HCT116 (cell line): ENCODE measurements around the gene TNIK. TPM values are rescaled to one million over a fixed set of nuclear protein-coding genes. Genes with fewer than 3 reads are reported as not detected.

Experiments
- ATAC-seq: fragments of 200-7000 bp; cut with Tn5 transposase; 2 replicates; pipeline ENCODE4 v1.9.1; 2020; ENCODE audit warnings: mild to moderate bottlenecking, moderate library complexity
- BruUV-seq: library from RNA; stranded (reverse); fragments of 400-500 nt; replicated peaks from 2 replicates; lab custom pipeline; 2021; lab: Mats Ljungman, UMichigan
- CTCF ChIA-PET: fragments of 300-600 bp; sonication (Branson Sonifier 250); formaldehyde crosslinking; loops from one replicate; lab custom pipeline; 2021; ENCODE audit warnings: antibody characterized with exemption; lab: Charles Lee
- POLR2A ChIA-PET: fragments of 300-600, 350-600 bp; sonication (Branson Sonifier 250); formaldehyde crosslinking; loops from one replicate; lab custom pipeline; 2021; ENCODE audit warnings: antibody characterized with exemption; lab: Charles Lee
- RAD21 ChIA-PET, 2 experiments: fragments of 300-600 bp; sonication (Branson Sonifier 250); formaldehyde crosslinking; loops; one replicate each; lab custom pipeline; 2023; ENCODE audit warnings: low total read pairs in 2 of 2; ENCODE audit not compliant: uncharacterized antibody in 2 of 2, unreplicated experiment in 2 of 2, low non-redundant PET in 1 of 2; lab: Charles Lee
- DNase-seq: peaks from one replicate; pipeline ENCODE4 v3.0.0-alpha.2; 2010; ENCODE audit warnings: low read depth, low spot score
- H2AFZ ChIP-seq: fragments of 200-600 bp; shearing (Covaris generic), sonication (generic); 2 replicates; pipeline ENCODE4 v1.6.1; 2017; ENCODE audit warnings: low read depth, mixed run types, mixed read lengths, antibody characterized with exemption, low read length; ENCODE audit not compliant: poor library complexity, severe bottlenecking
- H3K27ac ChIP-seq: 2 replicates; pipeline ENCODE4 v1.5.1; 2012; ENCODE audit warnings: low read depth, low read length
- H3K27me3 ChIP-seq: fragments of 200-600 bp; sonication (generic); 2 replicates; pipeline ENCODE4 v1.6.1; 2016; ENCODE audit warnings: mixed run types, low read length, mixed read lengths; ENCODE audit not compliant: insufficient read depth
- H3K36me3 ChIP-seq, 2 experiments: fragments of 200-500 bp in 1 of 2; fragments of 200-600 bp in 1 of 2; sonication (Bioruptor generic) in 1 of 2; sonication (generic) in 1 of 2; 2 replicates each; pipeline versions ENCODE4 v1.5.1 to v1.6.1; 2014 to 2016; ENCODE audit warnings: low read length in 2 of 2, inconsistent platforms in 1 of 2, mixed read lengths in 1 of 2, mixed run types in 1 of 2; ENCODE audit not compliant: insufficient read depth in 2 of 2, control insufficient read depth in 1 of 2
- H3K4me1 ChIP-seq, 2 experiments: fragments of 200-600 bp in 1 of 2; sonication (generic) in 1 of 2; 2 replicates each; pipeline versions ENCODE4 v1.5.1 to v1.6.1; 2012 to 2017; ENCODE audit warnings: low read length in 2 of 2, inconsistent platforms in 1 of 2, mild to moderate bottlenecking in 1 of 2, mixed read lengths in 1 of 2, mixed run types in 1 of 2, moderate library complexity in 1 of 2; ENCODE audit not compliant: insufficient read depth in 2 of 2, control insufficient read depth in 1 of 2
- H3K4me2 ChIP-seq: fragments of 200-600 bp; sonication (generic); 2 replicates; pipeline ENCODE4 v1.6.1; 2017; ENCODE audit warnings: mixed run types, low read length, mixed read lengths
- H3K4me3 ChIP-seq, 2 experiments: fragments of 200-600 bp in 1 of 2; sonication (generic) in 1 of 2; replicated peaks in 1 of 2; 2 replicates each; pipeline ENCODE4 v1.5.1; 2011 to 2016; ENCODE audit warnings: low read length in 2 of 2, control low read depth in 1 of 2, low read depth in 1 of 2, mild to moderate bottlenecking in 1 of 2, mixed read lengths in 1 of 2, mixed run types in 1 of 2
- H3K79me2 ChIP-seq: fragments of 200-600 bp; sonication (generic); 2 replicates; pipeline ENCODE4 v1.6.1; 2017; ENCODE audit warnings: mild to moderate bottlenecking, mixed run types, low read length, moderate library complexity, mixed read lengths; ENCODE audit not compliant: insufficient read depth
- H3K9ac ChIP-seq: fragments of 200-600 bp; sonication (generic); 2 replicates; pipeline ENCODE4 v1.6.1; 2016; ENCODE audit warnings: low read length, mixed read lengths
- H3K9me2 ChIP-seq: fragments of 200-600 bp; sonication (generic), shearing (Covaris generic); 2 replicates; pipeline ENCODE4 v1.6.1; 2017; ENCODE audit warnings: mixed run types, mild to moderate bottlenecking, moderate library complexity; ENCODE audit not compliant: insufficient read depth
- H3K9me3 ChIP-seq, 2 experiments: fragments of 200-500 bp in 1 of 2; fragments of 200-600 bp in 1 of 2; sonication (Bioruptor generic) in 1 of 2; sonication (generic) in 1 of 2; 2 replicates each; pipeline ENCODE4 v1.6.1; 2014 to 2017; ENCODE audit warnings: low read length in 2 of 2, mixed read lengths in 2 of 2, inconsistent platforms in 1 of 2, low read depth in 1 of 2, mild to moderate bottlenecking in 1 of 2, mixed run types in 1 of 2, moderate library complexity in 1 of 2; ENCODE audit not compliant: control insufficient read depth in 1 of 2, insufficient read depth in 1 of 2
- H4K20me1 ChIP-seq: fragments of 200-600 bp; sonication (generic), shearing (Covaris generic); 2 replicates; pipeline ENCODE4 v1.6.1; 2017; ENCODE audit warnings: mixed run types, mild to moderate bottlenecking, moderate library complexity; ENCODE audit not compliant: insufficient read depth
- CBX3 ChIP-seq: IDR thresholded peaks from 2 replicates; pipeline ENCODE4 v1.6.1; 2012; ENCODE audit warnings: low read depth
- CEBPB ChIP-seq: IDR thresholded peaks from 2 replicates; pipeline ENCODE4 v1.6.1; 2012; ENCODE audit warnings: low read depth
- ELF1 ChIP-seq: IDR thresholded peaks from 2 replicates; pipeline ENCODE4 v1.6.1; 2012; ENCODE audit warnings: low read depth, borderline replicate concordance
- EZH2 ChIP-seq: fragments of 200-600 bp; sonication (generic); IDR thresholded peaks from 2 replicates; pipeline ENCODE4 v1.6.1; 2017; ENCODE audit warnings: antibody characterized with exemption, mixed run types
- FOSL1 ChIP-seq: IDR thresholded peaks from 2 replicates; pipeline ENCODE4 v1.6.1; 2012; ENCODE audit warnings: low read depth
- JUND ChIP-seq: IDR thresholded peaks from 2 replicates; pipeline ENCODE4 v1.6.1; 2012
- MAX ChIP-seq: IDR thresholded peaks from 2 replicates; pipeline ENCODE4 v1.6.1; 2012
- POLR2AphosphoS5 ChIP-seq: IDR thresholded peaks from 2 replicates; pipeline ENCODE4 v1.6.1; 2011; ENCODE audit warnings: mild to moderate bottlenecking, low read depth, low read length, moderate library complexity
- SIN3A ChIP-seq: IDR thresholded peaks from 2 replicates; pipeline ENCODE4 v1.6.1; 2012; ENCODE audit warnings: low read depth
- SP1 ChIP-seq: IDR thresholded peaks from 2 replicates; pipeline ENCODE4 v1.6.1; 2012; ENCODE audit warnings: low read depth
- SRF ChIP-seq: IDR thresholded peaks from 2 replicates; pipeline ENCODE4 v1.6.1; 2012; ENCODE audit warnings: low read depth
- TCF7L2 ChIP-seq: IDR thresholded peaks from 2 replicates; pipeline ENCODE4 v1.7.0; 2011; ENCODE audit warnings: borderline replicate concordance, inconsistent platforms; ENCODE audit not compliant: insufficient read depth, insufficient read length; ENCODE audit errors: extremely low read depth
- YY1 ChIP-seq: IDR thresholded peaks from 2 replicates; pipeline ENCODE4 v1.6.1; 2011; ENCODE audit warnings: low read length, low read depth, moderate library complexity, mild to moderate bottlenecking; ENCODE audit not compliant: insufficient replicate concordance; ENCODE audit errors: extremely low read depth
- ZBTB33 ChIP-seq: IDR thresholded peaks from 2 replicates; pipeline ENCODE4 v1.6.1; 2011; ENCODE audit warnings: mild to moderate bottlenecking, low read length, moderate library complexity; ENCODE audit not compliant: insufficient replicate concordance; ENCODE audit errors: extremely low read depth
- intact Hi-C: fragments of 100-400 bp; cut with micrococcal nuclease; formaldehyde crosslinking; loops from 2 replicates; pipeline ENCODE4 v1.10.0; 2022
- total RNA-seq: library from RNA; stranded (reverse); gene quantifications from one replicate; pipeline ENCODE4 v1.2.1, GENCODE V29; 2021; ENCODE audit not compliant: unreplicated experiment
- TF ChIP-seq, protein P1 (sequence below), 3 experiments: fragments of 200-600 bp in 1 of 3; sonication (generic) in 1 of 3; IDR thresholded peaks in 2 of 3; conservative IDR thresholded peaks in 1 of 3; 2 replicates each; pipeline ENCODE4 v1.5.1; 2012 to 2017; ENCODE audit warnings: low read depth in 2 of 3, low read length in 2 of 3, antibody characterized with exemption in 1 of 3, borderline replicate concordance in 1 of 3, control low read depth in 1 of 3, mild to moderate bottlenecking in 1 of 3, mixed read lengths in 1 of 3, mixed run types in 1 of 3, moderate library complexity in 1 of 3; ENCODE audit not compliant: insufficient read depth in 1 of 3

The TNIK gene
- total RNA-seq, 1 experiment from 2014 or later = 24.1 TPM

- ChIA-PET CTCF (no interaction called here), POLR2A (no interaction called here), RAD21 (no interaction called here)
- Histone ChIP-seq H3K27me3 (no peaks in the 10 kb centered on the region), H3K9me3 (no peaks in the 10 kb centered on the region), H3K9ac (no peak overlapping the region), H3K9me2 (no peaks in the 10 kb centered on the region), H4K20me1 (no peaks in the 10 kb centered on the region), H3K4me2 (peak overlapping the region; percentile 83), H3K36me3 (no peaks in the 10 kb centered on the region), H3K4me3 (no peak overlapping the region), H2AFZ (no peak overlapping the region), H3K79me2 (no peaks in the 10 kb centered on the region), H3K27ac (peak overlapping the region; percentile 66; the same call in 1 of the 2 replicates), H3K4me1 (peaks cover 51 to 61% of the 10 kb centered on the region in 2 experiments)
- TF ChIP-seq EZH2 (no peak), YY1 (no peak), JUND (peak; percentile 57), SRF (no peak), POLR2AphosphoS5 (no peak), SP1 (peak; percentile 42; the same call in 1 of the 2 replicates), SIN3A (no peak), MAX (no peak; the same call in 1 of the 2 replicates), TCF7L2 (no peak), ZBTB33 (no peak), ELF1 (no peak), FOSL1 (peak; percentile 71; the same call in 1 of the 2 replicates), CEBPB (no peak), CBX3 (no peak)
- TF ChIP-seq, protein P1, sequence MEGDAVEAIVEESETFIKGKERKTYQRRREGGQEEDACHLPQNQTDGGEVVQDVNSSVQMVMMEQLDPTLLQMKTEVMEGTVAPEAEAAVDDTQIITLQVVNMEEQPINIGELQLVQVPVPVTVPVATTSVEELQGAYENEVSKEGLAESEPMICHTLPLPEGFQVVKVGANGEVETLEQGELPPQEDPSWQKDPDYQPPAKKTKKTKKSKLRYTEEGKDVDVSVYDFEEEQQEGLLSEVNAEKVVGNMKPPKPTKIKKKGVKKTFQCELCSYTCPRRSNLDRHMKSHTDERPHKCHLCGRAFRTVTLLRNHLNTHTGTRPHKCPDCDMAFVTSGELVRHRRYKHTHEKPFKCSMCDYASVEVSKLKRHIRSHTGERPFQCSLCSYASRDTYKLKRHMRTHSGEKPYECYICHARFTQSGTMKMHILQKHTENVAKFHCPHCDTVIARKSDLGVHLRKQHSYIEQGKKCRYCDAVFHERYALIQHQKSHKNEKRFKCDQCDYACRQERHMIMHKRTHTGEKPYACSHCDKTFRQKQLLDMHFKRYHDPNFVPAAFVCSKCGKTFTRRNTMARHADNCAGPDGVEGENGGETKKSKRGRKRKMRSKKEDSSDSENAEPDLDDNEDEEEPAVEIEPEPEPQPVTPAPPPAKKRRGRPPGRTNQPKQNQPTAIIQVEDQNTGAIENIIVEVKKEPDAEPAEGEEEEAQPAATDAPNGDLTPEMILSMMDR (IDR thresholded peaks at IDR 0.05 in 2 of 3, conservative IDR thresholded peaks at IDR 0.05 in 1 of 3; ENCODE audit: borderline replicate concordance in 1 of 3, insufficient read depth in 1 of 3, low read depth in 2 of 3, low read length in 2 of 3) = no peak
- ATAC-seq (no peak), DNase-seq (no peak)
- BruUV-seq = no TSS peak
- intact Hi-C loops = no loop called here
Measured at GRCh38 chr3:171356251-171356650, 104.0 kb downstream of the TNIK start.
